Activated CD8-positive, alpha-beta memory T cell treated with anti-CD3 and anti-CD28 coated beads, Interleukin-2, amount 50 U/mL, for 24 hours (primary cell): ENCODE measurements around the gene SMG9.

Experiments
- DNase-seq: peaks from one replicate; pipeline ENCODE4 v3.0.0-alpha.2; 2020; ENCODE audit errors: extremely low read depth

Gene SMG9

GRCh38 chr19:43755256-43755801, 567 bp upstream of the SMG9 start:
- peak; percentile 61 for DNase-seq

GRCh38 chr19:43754253-43754502, 584 bp downstream of the SMG9 start:
- DNase-seq, result no peak

GRCh38 chr19:43752287-43752875, 2.4 kb downstream of the SMG9 start:
- DNase-seq, result no peak

- DNase-seq, result no peak
These were observed 3.1 kb downstream of the SMG9 start for GRCh38 chr19:43751466-43752220.

- DNase-seq, result no peak
These were observed 4.9 kb downstream of the SMG9 start for GRCh38 chr19:43749898-43750297.

- DNase-seq, result no peak
These were observed 5.6 kb downstream of the SMG9 start for GRCh38 chr19:43749152-43749551.

- DNase-seq, result no peak
These were observed 6.1 kb downstream of the SMG9 start for GRCh38 chr19:43748685-43749084.

- no peak for DNase-seq
These were observed 6.6 kb downstream of the SMG9 start for GRCh38 chr19:43748205-43748594.

GRCh38 chr19:43747557-43748204, 7.1 kb downstream of the SMG9 start:
- DNase-seq, result no peak

GRCh38 chr19:43743059-43743458, 11.7 kb downstream of the SMG9 start:
- DNase-seq, result no peak

- no peak for DNase-seq
These were observed 13.5 kb downstream of the SMG9 start for GRCh38 chr19:43741075-43741825.

- no peak for DNase-seq
These were observed 15.1 kb downstream of the SMG9 start for GRCh38 chr19:43739439-43740235.

- no peak for DNase-seq
These were observed 16.0 kb downstream of the SMG9 start for GRCh38 chr19:43738780-43739211.

- DNase-seq, result no peak
These were observed 18.8 kb downstream of the SMG9 start for GRCh38 chr19:43735957-43736356.

GRCh38 chr19:43735013-43735412, 19.7 kb downstream of the SMG9 start:
- DNase-seq, result no peak

- DNase-seq, result no peak
These were observed 22.9 kb downstream of the SMG9 start for GRCh38 chr19:43731846-43732245.

GRCh38 chr19:43731346-43731745, 23.4 kb downstream of the SMG9 start:
- DNase-seq, result no peak

GRCh38 chr19:43729919-43730318, 24.8 kb downstream of the SMG9 start:
- no peak for DNase-seq

GRCh38 chr19:43727593-43727853, 27.2 kb downstream of the SMG9 start:
- DNase-seq, result no peak

- DNase-seq, result no peak
These were observed 27.8 kb downstream of the SMG9 start for GRCh38 chr19:43726736-43727592.

GRCh38 chr19:43725468-43725867, 29.3 kb downstream of the SMG9 start:
- DNase-seq, result no peak
